ENCODE measurements around the gene SSBP2.

- TF ChIP-seq POLR2AphosphoS5 (IDR thresholded peaks at IDR 0.05; ENCODE audit: low read depth, low read length) (no peak), REST (IDR thresholded peaks at IDR 0.05; ENCODE audit: insufficient read depth in 1 of 2, low read depth in 2 of 2, low read length in 2 of 2) (no peak)
Observed at GRCh38 chr5:81534441-81534840, 216.5 kb downstream of the SSBP2 start.

Data from PFSK-1 (cell line).